NCI-H1930 (cell line): ENCODE results near the gene NEURL3.
"Not testable (repeated sequence)": the region's sequence is repeated elsewhere in the genome, so short reads cannot be mapped to it uniquely, and the experiment has no call there.

Source experiments
- DNase-seq, 2 experiments: peaks; one replicate each; lab custom pipeline; 2025; lab: John Stamatoyannopoulos, UW

The NEURL3 gene

DNA sequence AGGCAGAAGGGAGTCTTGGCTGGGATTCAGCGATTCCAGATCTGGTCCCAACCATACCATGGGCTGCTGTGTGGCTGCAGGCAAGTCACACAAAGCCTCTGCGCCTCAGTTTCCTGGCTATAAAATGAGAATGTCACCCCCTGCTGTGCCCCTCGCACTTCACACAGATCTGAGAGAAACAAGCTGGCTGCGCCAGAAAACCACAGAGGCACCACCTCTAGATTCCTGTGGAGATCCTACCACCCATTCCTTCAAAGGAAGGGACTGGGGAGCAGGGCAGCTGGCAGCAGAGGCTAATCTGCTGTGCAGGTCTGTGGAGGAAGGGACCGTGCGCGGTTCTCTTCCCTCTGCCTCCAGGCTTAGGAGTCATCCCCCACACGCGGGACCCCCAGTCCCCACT is 19.8 kb downstream of the NEURL3 start:
- DNase-seq: no peak

DNA sequence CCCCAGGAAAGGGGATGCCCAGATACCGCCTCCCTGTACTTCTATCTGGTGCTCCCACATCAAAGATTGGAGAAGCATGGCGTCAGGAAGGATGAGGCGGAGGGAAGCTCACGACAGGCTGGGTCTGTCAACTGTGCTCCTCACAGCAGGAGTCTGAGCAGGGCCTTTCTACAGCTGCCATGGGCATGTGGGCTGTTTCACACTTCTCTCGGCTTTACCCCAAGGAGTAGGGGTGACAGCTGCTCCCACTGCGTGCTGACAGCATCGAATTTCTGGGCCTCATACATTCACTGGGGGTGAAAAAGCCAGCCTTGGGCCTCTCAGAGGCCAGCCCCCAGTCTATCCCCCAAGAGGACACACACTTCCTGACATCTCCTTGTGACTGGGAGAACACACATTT is 21.1 kb downstream of the NEURL3 start:
- DNase-seq: no peak

GRCh38 chr2:96477458-96477857 is 27.7 kb downstream of the NEURL3 start:
- DNase-seq: no peak

- no peak for DNase-seq
Observed at GRCh38 chr2:96471772-96472171, 33.4 kb downstream of the NEURL3 start.

DNA sequence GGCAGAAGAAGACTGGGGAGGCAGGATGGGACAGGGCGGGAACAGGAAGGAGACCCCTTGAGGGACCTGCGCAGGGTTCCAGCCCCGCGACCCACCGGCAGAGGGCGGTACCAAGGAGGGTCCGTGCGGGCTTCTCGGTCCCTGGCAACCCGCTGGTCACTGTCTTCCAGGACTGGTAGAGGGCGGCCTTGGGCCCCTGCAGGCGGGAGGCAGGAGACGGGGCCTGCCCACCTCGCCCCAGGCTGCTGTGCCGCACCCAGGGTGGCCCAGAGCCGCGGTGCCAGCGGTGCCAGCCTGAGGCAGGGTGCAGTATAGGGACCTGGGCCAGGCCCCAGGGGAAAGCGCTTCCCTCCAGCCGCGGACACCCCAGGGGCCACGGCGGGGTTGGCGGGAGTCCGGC is 34.5 kb downstream of the NEURL3 start:
- DNase-seq: no peak

GRCh38 chr2:96470109-96470508 is 35.0 kb downstream of the NEURL3 start:
- DNase-seq: no peak

- no peak for DNase-seq
Observed at GRCh38 chr2:96468904-96469303, 36.3 kb downstream of the NEURL3 start.

GRCh38 chr2:96464651-96465050 is 40.5 kb downstream of the NEURL3 start:
- no peak for DNase-seq

- no peak for DNase-seq
Observed at GRCh38 chr2:96464061-96464460, 41.1 kb downstream of the NEURL3 start.

GRCh38 chr2:96463119-96463518 is 42.0 kb downstream of the NEURL3 start:
- no peak for DNase-seq

- DNase-seq: not testable (repeated sequence)
Observed at GRCh38 chr2:96461616-96462015, 43.5 kb downstream of the NEURL3 start.

- no peak for DNase-seq
Observed at GRCh38 chr2:96452053-96452452, 53.1 kb downstream of the NEURL3 start.

GRCh38 chr2:96449637-96450036 is 55.5 kb downstream of the NEURL3 start:
- no peak for DNase-seq

DNA sequence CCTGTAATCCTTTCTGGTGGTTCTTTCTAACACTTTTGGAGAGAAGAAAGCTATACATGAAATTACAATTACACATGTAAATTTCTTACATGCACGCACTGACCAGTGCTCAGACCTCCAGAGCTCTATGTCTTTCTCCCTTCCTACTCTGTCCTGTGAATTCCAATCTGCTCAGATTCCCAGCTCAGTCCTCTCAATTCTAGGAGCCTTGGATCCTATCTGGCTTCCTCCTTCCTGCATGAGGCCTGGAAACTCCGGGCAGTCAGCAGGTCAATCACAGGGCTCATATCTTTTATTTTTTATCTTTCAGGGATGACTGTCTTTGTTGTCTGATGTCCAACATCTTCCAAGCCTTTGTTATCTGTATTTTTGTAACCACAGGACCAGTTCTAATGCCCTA is 56.0 kb downstream of the NEURL3 start:
- no peak for DNase-seq

GRCh38 chr2:96447726-96448125 is 57.4 kb downstream of the NEURL3 start:
- DNase-seq: no peak
